IMR-90 (cell line): Measurements from ENCODE around the gene STAG1. TPM values are rescaled to one million over a fixed set of nuclear protein-coding genes. Genes with fewer than 3 reads are reported as not detected.
"Not testable (repeated sequence)": the region's sequence is repeated elsewhere in the genome, so short reads cannot be mapped to it uniquely, and the experiment has no call there.

ENCODE experiments used
- ATAC-seq: fragments of 200-7000 bp; cut with Tn5 transposase; 2 replicates; pipeline ENCODE4 v1.9.1; 2020; ENCODE audit warnings: low read depth, mild to moderate bottlenecking, moderate library complexity
- BruUV-seq: library from RNA; stranded (reverse); fragments of 400-500 nt; replicated peaks from 2 replicates; lab custom pipeline; 2021; lab: Mats Ljungman, UMichigan
- CTCF ChIA-PET: fragments of 300-600 bp; formaldehyde crosslinking; extraction: SDS; loops from one replicate; lab custom pipeline; 2021; ENCODE audit warnings: antibody characterized with exemption; lab: Yijun Ruan, JAX
- POLR2A ChIA-PET: fragments of 300-600 bp; sonication (Branson Sonifier 250); formaldehyde crosslinking; loops from one replicate; lab custom pipeline; 2022; ENCODE audit warnings: antibody characterized with exemption; ENCODE audit not compliant: unreplicated experiment; lab: Charles Lee
- DNase-seq: peaks from one replicate; pipeline ENCODE4 v3.0.0; 2013
- H2AFZ ChIP-seq: replicated peaks from 2 replicates; pipeline ENCODE3; 2013; ENCODE audit warnings: low read length, mild to moderate bottlenecking; ENCODE audit not compliant: poor library complexity
- H2AK5ac ChIP-seq: 2 replicates; pipeline ENCODE4 v1.6.1; 2013; ENCODE audit warnings: low read depth, low read length, inconsistent platforms
- H2AK9ac ChIP-seq: replicated peaks from 2 replicates; pipeline ENCODE3; 2013; ENCODE audit warnings: mild to moderate bottlenecking, low read depth, low read length, moderate library complexity; ENCODE audit not compliant: poor library complexity
- H2BK120ac ChIP-seq: 2 replicates; pipeline ENCODE4 v1.6.1; 2013; ENCODE audit warnings: low read depth, low read length, inconsistent platforms
- H2BK15ac ChIP-seq: 3 replicates; pipeline ENCODE4 v1.6.1; 2013; ENCODE audit warnings: low read depth, low read length, inconsistent platforms
- H2BK20ac ChIP-seq: 2 replicates; pipeline ENCODE4 v1.6.1; 2013; ENCODE audit warnings: low read depth, mild to moderate bottlenecking, inconsistent platforms, low read length, moderate library complexity
- H2BK5ac ChIP-seq: 2 replicates; pipeline ENCODE4 v1.6.1; 2013; ENCODE audit warnings: mild to moderate bottlenecking, low read depth, low read length, inconsistent platforms; ENCODE audit not compliant: poor library complexity, severe bottlenecking
- H3K14ac ChIP-seq: replicated peaks from 2 replicates; pipeline ENCODE4 v1.6.1; 2013; ENCODE audit warnings: low read depth, low read length, inconsistent platforms
- H3K18ac ChIP-seq: 2 replicates; pipeline ENCODE4 v1.6.1; 2013; ENCODE audit warnings: low read depth, low read length, control low read depth
- H3K23ac ChIP-seq: 2 replicates; pipeline ENCODE4 v1.6.1; 2013; ENCODE audit warnings: low read depth, low read length, inconsistent platforms
- H3K27ac ChIP-seq: 2 replicates; pipeline ENCODE4 v1.5.1; 2013; ENCODE audit warnings: mild to moderate bottlenecking, control low read depth, low read length; ENCODE audit not compliant: insufficient read depth
- H3K27me3 ChIP-seq: 2 replicates; pipeline ENCODE4 v1.6.1; 2013; ENCODE audit warnings: low read length; ENCODE audit not compliant: control insufficient read depth, insufficient read depth
- H3K36me3 ChIP-seq: 2 replicates; pipeline ENCODE4 v1.6.1; 2013; ENCODE audit warnings: low read length, mixed read lengths; ENCODE audit not compliant: control insufficient read depth, insufficient read depth
- H3K4ac ChIP-seq: 2 replicates; pipeline ENCODE4 v1.6.1; 2013; ENCODE audit warnings: low read depth, low read length, inconsistent platforms
- H3K4me1 ChIP-seq: 2 replicates; pipeline ENCODE4 v1.6.1; 2013; ENCODE audit warnings: low read length, mixed read lengths; ENCODE audit not compliant: control insufficient read depth, insufficient read depth
- H3K4me2 ChIP-seq: 2 replicates; pipeline ENCODE4 v1.6.1; 2013; ENCODE audit warnings: low read depth, mild to moderate bottlenecking, control low read depth, low read length, moderate library complexity
- H3K4me3 ChIP-seq: 2 replicates; pipeline ENCODE4 v1.5.1; 2013; ENCODE audit warnings: low read depth, mild to moderate bottlenecking, control low read depth, low read length, moderate library complexity; ENCODE audit not compliant: insufficient read depth
- H3K56ac ChIP-seq: 2 replicates; pipeline ENCODE4 v1.6.1; 2013; ENCODE audit warnings: low read length, inconsistent platforms; ENCODE audit not compliant: insufficient read depth; ENCODE audit errors: extremely low read depth
- H3K79me1 ChIP-seq, 2 experiments: 2 replicates each; pipeline ENCODE4 v1.6.1; 2013; ENCODE audit warnings: low read length in 2 of 2, inconsistent platforms in 1 of 2, low read depth in 1 of 2
- H3K9ac ChIP-seq: 2 replicates; pipeline ENCODE4 v1.6.1; 2013; ENCODE audit warnings: low read depth, low read length, control low read depth
- H3K9me1 ChIP-seq: 2 replicates; pipeline ENCODE4 v1.6.1; 2013; ENCODE audit warnings: low read length, inconsistent platforms; ENCODE audit not compliant: insufficient read depth
- H3K9me3 ChIP-seq: 2 replicates; pipeline ENCODE4 v1.6.1; 2013; ENCODE audit warnings: low read length; ENCODE audit not compliant: control insufficient read depth, insufficient read depth
- H4K20me1 ChIP-seq: 2 replicates; pipeline ENCODE4 v1.6.1; 2013; ENCODE audit warnings: low read length, inconsistent platforms; ENCODE audit not compliant: insufficient read depth
- H4K5ac ChIP-seq: 2 replicates; pipeline ENCODE4 v1.6.1; 2013; ENCODE audit warnings: mild to moderate bottlenecking, low read depth, low read length, control low read depth
- H4K8ac ChIP-seq, 2 experiments: 2 replicates each; pipeline ENCODE4 v1.6.1; 2013; ENCODE audit warnings: low read depth in 2 of 2, low read length in 2 of 2, control low read depth in 1 of 2, inconsistent platforms in 1 of 2
- H4K91ac ChIP-seq: 2 replicates; pipeline ENCODE4 v1.6.1; 2013; ENCODE audit warnings: low read depth, low read length, inconsistent platforms; ENCODE audit not compliant: insufficient read depth
- WGBS, 2 experiments: methylation state at CpG; one replicate each; pipeline versions ENCODE4 v1.1.5 to v1.1.7; 2013; ENCODE audit warnings: missing lambda C conversion rate in 2 of 2; ENCODE audit not compliant: insufficient read length in 1 of 2; ENCODE audit errors: extremely low coverage in 2 of 2; 5-methylcytosine and 5-hydroxymethylcytosine counted together
- dilution Hi-C: fragments of 300-500 bp; cut with HindIII; formaldehyde crosslinking; loops from one replicate; pipeline ENCODE4 v1.14.3; 2018; ENCODE audit warnings: low sequenced_read_pairs; ENCODE audit not compliant: unreplicated experiment
- in situ Hi-C: fragments of 300-500 bp; cut with MboI; formaldehyde crosslinking; loops from 3 replicates; pipeline ENCODE4 v1.14.3; 2019; ENCODE audit warnings: low sequenced_read_pairs, inconsistent platforms, mixed read lengths
- intact Hi-C: fragments of 100-400 bp; cut with micrococcal nuclease; formaldehyde crosslinking; loops from 2 replicates; pipeline ENCODE4 v1.10.0; 2022
- polyA plus RNA-seq, 3 experiments: library from polyadenylated mRNA; depleted of rRNA; stranded (reverse); fragments of >200 nt; gene quantifications; 2 replicates each; pipeline ENCODE4 v1.2.3, GENCODE V29; 2012; ENCODE audit warnings: low replicate concordance in 1 of 3
- total RNA-seq: library from RNA; depleted of rRNA; stranded (reverse); fragments of >200 nt; gene quantifications from 2 replicates; pipeline ENCODE4 v1.2.3, GENCODE V29; 2012
- TF ChIP-seq, protein P1 (sequence below): conservative IDR thresholded peaks from 2 replicates; pipeline ENCODE4 v1.5.1; 2012; ENCODE audit warnings: mild to moderate bottlenecking, low read depth, low read length, improper control_type of control experiment

The STAG1 gene
- total and polyA plus RNA-seq, 2 of the 4 experiments (the other 2 are of a cell fraction) = 9.6 to 32.3 TPM

DNA sequence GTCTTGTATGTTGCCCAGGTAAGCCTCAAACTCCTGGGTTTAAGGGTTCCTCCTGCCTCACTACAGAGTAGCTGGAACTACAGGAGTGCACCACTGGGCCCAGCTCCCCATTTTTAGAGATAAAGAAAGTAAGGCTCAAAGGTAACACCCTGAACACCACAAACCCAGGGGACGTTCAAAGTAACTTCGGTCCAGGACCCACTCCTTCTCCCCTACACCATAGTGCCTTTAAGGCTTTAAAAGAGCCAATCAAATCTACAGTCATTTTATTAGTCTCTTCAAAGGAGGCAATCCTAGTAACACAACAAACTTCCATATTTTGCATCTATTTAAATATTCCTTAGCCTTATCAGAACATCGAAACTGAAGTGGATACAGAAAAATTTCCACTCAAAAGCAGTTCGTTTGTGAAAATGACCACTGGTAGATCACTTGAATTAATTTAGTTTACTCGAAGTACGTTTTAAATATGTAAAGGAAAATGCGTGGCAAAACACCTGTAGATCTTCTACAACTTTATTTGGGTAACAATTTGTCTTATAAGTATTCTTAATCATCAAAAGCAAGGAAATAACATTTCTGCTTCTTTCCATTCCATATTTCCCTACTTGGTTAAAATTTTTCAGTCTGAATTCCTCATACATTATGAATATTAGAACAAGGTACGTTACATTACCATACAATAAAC is 1.8 kb downstream of the STAG1 start (continued):
- TF ChIP-seq, protein P1, sequence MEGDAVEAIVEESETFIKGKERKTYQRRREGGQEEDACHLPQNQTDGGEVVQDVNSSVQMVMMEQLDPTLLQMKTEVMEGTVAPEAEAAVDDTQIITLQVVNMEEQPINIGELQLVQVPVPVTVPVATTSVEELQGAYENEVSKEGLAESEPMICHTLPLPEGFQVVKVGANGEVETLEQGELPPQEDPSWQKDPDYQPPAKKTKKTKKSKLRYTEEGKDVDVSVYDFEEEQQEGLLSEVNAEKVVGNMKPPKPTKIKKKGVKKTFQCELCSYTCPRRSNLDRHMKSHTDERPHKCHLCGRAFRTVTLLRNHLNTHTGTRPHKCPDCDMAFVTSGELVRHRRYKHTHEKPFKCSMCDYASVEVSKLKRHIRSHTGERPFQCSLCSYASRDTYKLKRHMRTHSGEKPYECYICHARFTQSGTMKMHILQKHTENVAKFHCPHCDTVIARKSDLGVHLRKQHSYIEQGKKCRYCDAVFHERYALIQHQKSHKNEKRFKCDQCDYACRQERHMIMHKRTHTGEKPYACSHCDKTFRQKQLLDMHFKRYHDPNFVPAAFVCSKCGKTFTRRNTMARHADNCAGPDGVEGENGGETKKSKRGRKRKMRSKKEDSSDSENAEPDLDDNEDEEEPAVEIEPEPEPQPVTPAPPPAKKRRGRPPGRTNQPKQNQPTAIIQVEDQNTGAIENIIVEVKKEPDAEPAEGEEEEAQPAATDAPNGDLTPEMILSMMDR = no peak

DNA sequence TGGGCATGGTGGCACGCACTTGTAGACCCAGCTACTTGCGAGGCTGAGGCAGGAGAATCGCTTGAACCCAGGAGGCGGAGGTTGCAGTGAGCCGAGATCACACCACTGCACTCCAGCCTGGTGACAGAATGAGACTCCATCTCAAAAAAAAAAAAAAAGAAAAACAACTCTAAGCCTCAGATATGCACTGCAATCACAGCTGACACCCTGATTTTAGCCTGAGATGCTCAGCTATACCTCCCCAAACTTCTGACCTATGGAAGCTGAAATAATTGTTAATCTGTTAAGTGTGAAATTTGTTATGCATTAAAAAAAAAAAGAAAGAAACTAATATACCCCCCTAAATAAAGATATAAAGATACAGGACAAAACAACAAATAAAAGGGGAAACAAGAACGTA is 2.6 kb downstream of the STAG1 start:
- in situ Hi-C loops = loop anchor here (10.0 kb wide), 3 partner anchors 355 to 675 kb away; no protein-coding TSS in a partner anchor
- peak overlapping the region; percentile 98 for H3K9ac ChIP-seq
- H4K91ac ChIP-seq = peak overlapping the region; percentile 82
- peaks cover 10 to 43% of the 10 kb centered on the region in 2 experiments; a peak in 3 of 4 replicates for H3K79me1 ChIP-seq
- H3K9me3 ChIP-seq, DNase-seq, H3K56ac ChIP-seq, CTCF ChIA-PET, BruUV-seq, H3K36me3 ChIP-seq, dilution Hi-C loops, H3K4me1 ChIP-seq, H2AK9ac ChIP-seq, H2BK20ac ChIP-seq, H3K27me3 ChIP-seq, H2AFZ ChIP-seq, H3K4me3 ChIP-seq, H4K20me1 ChIP-seq, ATAC-seq: not testable (repeated sequence)
- peak overlapping the region; percentile 98; the same call in 1 of the 3 replicates for H2BK15ac ChIP-seq
- H3K9me1 ChIP-seq = peaks cover 14% of the 10 kb centered on the region
- POLR2A ChIA-PET = interaction anchor here (0.5 kb wide), 1 partner anchor 22 kb away, joined by 3 read pairs; no protein-coding TSS in a partner anchor
- H3K27ac ChIP-seq = peak overlapping the region; percentile 99; the same call in 1 of the 2 replicates
- H2AK5ac ChIP-seq = peak overlapping the region; percentile 96; the same call in 1 of the 2 replicates
- H3K14ac ChIP-seq = peak overlapping the region; percentile 84
- peak overlapping the region; percentile 90 for H4K5ac ChIP-seq
- H2BK120ac ChIP-seq = peak overlapping the region; percentile 79
- H3K23ac ChIP-seq = peak overlapping the region; percentile 80; the same call in 1 of the 2 replicates
- H3K4ac ChIP-seq = peak overlapping the region; percentile 94
- WGBS, 2 experiments = no CpG with 5 or more reads among the region's 6 CpGs
- H3K18ac ChIP-seq = peak overlapping the region; percentile 62
- H3K4me2 ChIP-seq = peak overlapping the region; percentile 99
- peak overlapping the region; percentile 80 to 93; a peak in 3 of 4 replicates for H4K8ac ChIP-seq
- H2BK5ac ChIP-seq = peak overlapping the region; percentile 94
- intact Hi-C loops = loop anchor here (2.0 to 10.0 kb wide), 3 partner anchors 125 to 1195 kb away; no protein-coding TSS in a partner anchor
